Right atrium auricular region (tissue), 2 donors: Measurements from ENCODE around the gene IYD. TPM values are rescaled to one million over a fixed set of nuclear protein-coding genes. Genes with fewer than 3 reads are reported as not detected.
"Not testable (repeated sequence)": the region's sequence is repeated elsewhere in the genome, so short reads cannot be mapped to it uniquely, and the experiment has no call there.

Source experiments
- DNase-seq: peaks from one replicate; pipeline ENCODE4 v3.0.0-alpha.2; 2019; ENCODE audit warnings: low spot score
- H3K27ac ChIP-seq, 2 donors: fragments of 200-600 bp; sonication (generic); 1 replicate in 1 of 2; 2 replicates in 1 of 2; pipeline ENCODE4 v1.5.1; 2016 to 2019
- H3K27me3 ChIP-seq, 2 donors: fragments of 200-600 bp; sonication (generic); one replicate each; pipeline versions ENCODE4 v1.5.1 to v1.6.0; 2017 to 2019
- H3K36me3 ChIP-seq: fragments of 200-600 bp; sonication (generic); one replicate; pipeline ENCODE4 v1.5.1; 2016
- H3K4me1 ChIP-seq, 2 donors: fragments of 200-600 bp; sonication (generic); one replicate each; pipeline versions ENCODE4 v1.5.1 to v1.6.0; 2017 to 2019
- H3K4me3 ChIP-seq, 2 donors: fragments of 200-600 bp; sonication (generic); 1 replicate in 1 of 2; 2 replicates in 1 of 2; pipeline ENCODE4 v1.5.1; 2017 to 2019; ENCODE audit warnings: mild to moderate bottlenecking in 1 of 2, moderate library complexity in 1 of 2
- H3K9me3 ChIP-seq, 2 donors: fragments of 200-600 bp; sonication (generic); one replicate each; pipeline ENCODE4 v1.5.1; 2019
- total RNA-seq, 2 donors: library from RNA; depleted of rRNA; stranded (reverse); fragments of >200 nt; gene quantifications; one replicate each; pipeline ENCODE4 v1.1.0, GENCODE V29; 2016
- TF ChIP-seq, protein P1 (sequence below), 2 donors: fragments of 200-600 bp; sonication (generic); IDR thresholded peaks; one replicate each; pipeline ENCODE4 v1.5.1; 2019; ENCODE audit warnings: antibody characterized with exemption in 2 of 2

Gene IYD
- total RNA-seq, 2 donors from 2014 or later = not detected

- Histone ChIP-seq H3K27ac (no peak overlapping the region), H3K4me1 (no peaks in the 10 kb centered on the region), H3K9me3 (peaks cover 0 to 6% of the 10 kb centered on the region in 2 donors), H3K36me3 (no peaks in the 10 kb centered on the region), H3K4me3 (no peak overlapping the region), H3K27me3 (no peaks in the 10 kb centered on the region)
- DNase-seq = no peak
- TF ChIP-seq, protein P1, sequence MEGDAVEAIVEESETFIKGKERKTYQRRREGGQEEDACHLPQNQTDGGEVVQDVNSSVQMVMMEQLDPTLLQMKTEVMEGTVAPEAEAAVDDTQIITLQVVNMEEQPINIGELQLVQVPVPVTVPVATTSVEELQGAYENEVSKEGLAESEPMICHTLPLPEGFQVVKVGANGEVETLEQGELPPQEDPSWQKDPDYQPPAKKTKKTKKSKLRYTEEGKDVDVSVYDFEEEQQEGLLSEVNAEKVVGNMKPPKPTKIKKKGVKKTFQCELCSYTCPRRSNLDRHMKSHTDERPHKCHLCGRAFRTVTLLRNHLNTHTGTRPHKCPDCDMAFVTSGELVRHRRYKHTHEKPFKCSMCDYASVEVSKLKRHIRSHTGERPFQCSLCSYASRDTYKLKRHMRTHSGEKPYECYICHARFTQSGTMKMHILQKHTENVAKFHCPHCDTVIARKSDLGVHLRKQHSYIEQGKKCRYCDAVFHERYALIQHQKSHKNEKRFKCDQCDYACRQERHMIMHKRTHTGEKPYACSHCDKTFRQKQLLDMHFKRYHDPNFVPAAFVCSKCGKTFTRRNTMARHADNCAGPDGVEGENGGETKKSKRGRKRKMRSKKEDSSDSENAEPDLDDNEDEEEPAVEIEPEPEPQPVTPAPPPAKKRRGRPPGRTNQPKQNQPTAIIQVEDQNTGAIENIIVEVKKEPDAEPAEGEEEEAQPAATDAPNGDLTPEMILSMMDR (IDR thresholded peaks at IDR 0.05) = no peak
Observed at GRCh38 chr6:150439373-150439772, 70.6 kb downstream of the IYD start.

- Histone ChIP-seq H3K4me3 (no peak overlapping the region), H3K27me3 (no peaks in the 10 kb centered on the region), H3K9me3 (peaks cover 0 to 6% of the 10 kb centered on the region in 2 donors), H3K27ac (no peak overlapping the region), H3K4me1 (no peaks in the 10 kb centered on the region), H3K36me3 (no peaks in the 10 kb centered on the region)
- no peak for DNase-seq
- TF ChIP-seq, protein P1 (IDR thresholded peaks at IDR 0.05) = no peak
Observed at GRCh38 chr6:150443621-150444020, 74.8 kb downstream of the IYD start.

GRCh38 chr6:150444308-150444707 lies 75.5 kb downstream of the IYD start:
- H3K9me3 ChIP-seq = peaks cover 0 to 6% of the 10 kb centered on the region in 2 donors
- TF ChIP-seq, protein P1 (IDR thresholded peaks at IDR 0.05) = no peak

GRCh38 chr6:150445486-150445885 lies 76.7 kb downstream of the IYD start:
- Histone ChIP-seq H3K27ac (no peak overlapping the region), H3K27me3 (no peaks in the 10 kb centered on the region), H3K36me3 (no peaks in the 10 kb centered on the region), H3K4me1 (no peaks in the 10 kb centered on the region), H3K9me3 (no peaks in the 10 kb centered on the region), H3K4me3 (no peak overlapping the region)
- DNase-seq = no peak
- TF ChIP-seq, protein P1 (IDR thresholded peaks at IDR 0.05) = no peak

More at GRCh38 chr6:150444308-150444707, 75.5 kb downstream of the IYD start:
- no peaks in the 10 kb centered on the region for H3K27me3 ChIP-seq
- no peaks in the 10 kb centered on the region for H3K4me1 ChIP-seq
- no peak overlapping the region for H3K4me3 ChIP-seq
- H3K36me3 ChIP-seq = no peaks in the 10 kb centered on the region
- no peak for DNase-seq
- no peak overlapping the region for H3K27ac ChIP-seq

- peaks cover 0 to 9% of the 10 kb centered on the region in 2 donors for H3K4me1 ChIP-seq
- no peaks in the 10 kb centered on the region for H3K36me3 ChIP-seq
- H3K4me3 ChIP-seq = no peak overlapping the region
- DNase-seq = no peak
- H3K27ac ChIP-seq = no peak overlapping the region
- no peaks in the 10 kb centered on the region for H3K9me3 ChIP-seq
- TF ChIP-seq, protein P1 (IDR thresholded peaks at IDR 0.05) = no peak
- no peaks in the 10 kb centered on the region for H3K27me3 ChIP-seq
Observed at GRCh38 chr6:150448221-150448620, 79.4 kb downstream of the IYD start.

GRCh38 chr6:150449055-150449454 lies 80.2 kb downstream of the IYD start:
- H3K36me3 ChIP-seq = not testable (repeated sequence)

More at GRCh38 chr6:150449055-150449454, 80.2 kb downstream of the IYD start:
- H3K4me3 ChIP-seq, H3K9me3 ChIP-seq, H3K27me3 ChIP-seq, DNase-seq, H3K27ac ChIP-seq, H3K4me1 ChIP-seq: not testable (repeated sequence)
